GM10248 (cell line): ENCODE measurements around the gene SEC14L3.

Experiments
- CTCF ChIA-PET: fragments of 300-600 bp; sonication (Branson Sonifier 250); formaldehyde crosslinking; extraction: SDS; loops from one replicate; lab custom pipeline; 2021; ENCODE audit warnings: antibody characterized with exemption; lab: Yijun Ruan, JAX
- POLR2A ChIA-PET: fragments of 350-650 bp; sonication (Branson Sonifier 250); formaldehyde crosslinking; extraction: SDS; loops from one replicate; lab custom pipeline; 2020; ENCODE audit warnings: antibody characterized with exemption; lab: Yijun Ruan, JAX
- DNase-seq: peaks from one replicate; pipeline ENCODE4 v3.0.0; 2012; ENCODE audit errors: extremely low spot score
- CTCF ChIP-seq: IDR thresholded peaks from 2 replicates; pipeline ENCODE4 v1.5.1; 2012; ENCODE audit warnings: mild to moderate bottlenecking, low read depth; ENCODE audit errors: extremely low read depth, missing control alignments, control extremely low read depth

Gene SEC14L3

GRCh38 chr22:30471616-30472318 is at the start of gene SEC14L3:
SEC14L3 (minus strand) TSS chr22:30472017; CDS start chr22:30471958, 59 bp downstream.
- no peak for TF ChIP-seq CTCF
- ChIA-PET POLR2A (no interaction called here), CTCF (interaction anchor here (1.3 kb wide), 1 partner anchor 163 kb away, joined by 3 read pairs; no protein-coding TSS in a partner anchor)
- DNase-seq = no peak

GRCh38 chr22:30519842-30520425 is 48.1 kb upstream of the SEC14L3 start:
- no peak for DNase-seq

GRCh38 chr22:30516731-30517130 is 44.9 kb upstream of the SEC14L3 start:
- POLR2A ChIA-PET = no interaction called here
- no peak for TF ChIP-seq CTCF
- no peak for DNase-seq
- CTCF ChIA-PET = no interaction called here

More at GRCh38 chr22:30519842-30520425, 48.1 kb upstream of the SEC14L3 start:
- no peak for TF ChIP-seq CTCF
- ChIA-PET CTCF (no interaction called here), POLR2A (no interaction called here)

GRCh38 chr22:30516273-30516672 is 44.5 kb upstream of the SEC14L3 start:
- CTCF ChIA-PET = no interaction called here
- no peak for DNase-seq
- POLR2A ChIA-PET = no interaction called here
- TF ChIP-seq CTCF = no peak

- no peak for DNase-seq
- CTCF ChIA-PET = no interaction called here
- TF ChIP-seq CTCF = no peak
- POLR2A ChIA-PET = no interaction called here
Measured at GRCh38 chr22:30514252-30514651, 42.4 kb upstream of the SEC14L3 start.

- ChIA-PET CTCF (no interaction called here), POLR2A (no interaction called here)
- no peak for TF ChIP-seq CTCF
- no peak for DNase-seq
Measured at GRCh38 chr22:30513462-30513861, 41.6 kb upstream of the SEC14L3 start.
